ENCODE measurements around the gene SEL1L2.
"Not testable (repeated sequence)": the region's sequence is repeated elsewhere in the genome, so short reads cannot be mapped to it uniquely, and the experiment has no call there.

Gene SEL1L2

GRCh38 chr20:13991955-13992354 lies 1.5 kb upstream of the SEL1L2 start:
- not testable (repeated sequence) for H3K4me1 ChIP-seq (ENCODE audit: control insufficient read depth, insufficient read depth, low read length, poor library complexity, severe bottlenecking); H3K9me3 ChIP-seq (ENCODE audit: control insufficient read depth, low read length)
- WGBS, 2 experiments (ENCODE audit: insufficient coverage in 2 of 2): 82 to 90% methylated on average over 3 of the region's 5 CpGs

GRCh38 chr20:13991311-13991710 lies 897 bp upstream of the SEL1L2 start:
- Histone ChIP-seq H3K9me3 (ENCODE audit: control insufficient read depth, low read length) (peaks cover 9% of the 10 kb centered on the region), H3K36me3 (ENCODE audit: control insufficient read depth, insufficient read depth, low read length) (no peaks in the 10 kb centered on the region), H3K4me3 (ENCODE audit: extremely low read depth, insufficient read depth, low read length, poor library complexity, severe bottlenecking) (no peak overlapping the region), H3K4me1 (ENCODE audit: control insufficient read depth, insufficient read depth, low read length, poor library complexity, severe bottlenecking) (no peaks in the 10 kb centered on the region), H3K27ac (ENCODE audit: low read depth, low read length, severe bottlenecking) (no peak overlapping the region)
- WGBS, 2 experiments (ENCODE audit: insufficient coverage in 2 of 2): 75% methylated on average over 1 of the region's 1 CpG; no CpG with 5 or more reads in 1 of the 2 experiments

More at GRCh38 chr20:13991955-13992354, 1.5 kb upstream of the SEL1L2 start:
- H3K36me3 ChIP-seq (ENCODE audit: control insufficient read depth, insufficient read depth, low read length); H3K27ac ChIP-seq (ENCODE audit: low read depth, low read length, severe bottlenecking); H3K4me3 ChIP-seq (ENCODE audit: extremely low read depth, insufficient read depth, low read length, poor library complexity, severe bottlenecking): not testable (repeated sequence)

- Histone ChIP-seq H3K36me3 (ENCODE audit: control insufficient read depth, insufficient read depth, low read length) (no peaks in the 10 kb centered on the region), H3K4me3 (ENCODE audit: extremely low read depth, insufficient read depth, low read length, poor library complexity, severe bottlenecking) (no peak overlapping the region), H3K4me1 (ENCODE audit: control insufficient read depth, insufficient read depth, low read length, poor library complexity, severe bottlenecking) (no peaks in the 10 kb centered on the region), H3K9me3 (ENCODE audit: control insufficient read depth, low read length) (no peaks in the 10 kb centered on the region), H3K27ac (ENCODE audit: low read depth, low read length, severe bottlenecking) (no peak overlapping the region)
- 66 to 70% methylated on average over 4 of the region's 4 CpGs for WGBS, 2 experiments (ENCODE audit: insufficient coverage in 2 of 2)
Observed at GRCh38 chr20:13984211-13984610, 6.2 kb downstream of the SEL1L2 start.

GRCh38 chr20:13960525-13960924 lies 29.9 kb downstream of the SEL1L2 start:
- Histone ChIP-seq H3K9me3 (ENCODE audit: control insufficient read depth, low read length) (no peaks in the 10 kb centered on the region), H3K4me1 (ENCODE audit: control insufficient read depth, insufficient read depth, low read length, poor library complexity, severe bottlenecking) (no peaks in the 10 kb centered on the region), H3K4me3 (ENCODE audit: extremely low read depth, insufficient read depth, low read length, poor library complexity, severe bottlenecking) (no peak overlapping the region), H3K36me3 (ENCODE audit: control insufficient read depth, insufficient read depth, low read length) (no peaks in the 10 kb centered on the region), H3K27ac (ENCODE audit: low read depth, low read length, severe bottlenecking) (no peak overlapping the region)
- 100% methylated on average over 1 of the region's 3 CpGs; no CpG with 5 or more reads in 1 of the 2 experiments for WGBS, 2 experiments (ENCODE audit: insufficient coverage in 2 of 2)

GRCh38 chr20:13960119-13960518 lies 30.3 kb downstream of the SEL1L2 start:
- H3K4me1 ChIP-seq (ENCODE audit: control insufficient read depth, insufficient read depth, low read length, poor library complexity, severe bottlenecking): no peaks in the 10 kb centered on the region
- no CpG with 5 or more reads among the region's 2 CpGs for WGBS, 2 experiments (ENCODE audit: insufficient coverage in 2 of 2)
- H3K9me3 ChIP-seq (ENCODE audit: control insufficient read depth, low read length): no peaks in the 10 kb centered on the region
- H3K36me3 ChIP-seq (ENCODE audit: control insufficient read depth, insufficient read depth, low read length): no peaks in the 10 kb centered on the region
- H3K27ac ChIP-seq (ENCODE audit: low read depth, low read length, severe bottlenecking): no peak overlapping the region
- H3K4me3 ChIP-seq (ENCODE audit: extremely low read depth, insufficient read depth, low read length, poor library complexity, severe bottlenecking): no peak overlapping the region

GRCh38 chr20:13953227-13953626 lies 37.2 kb downstream of the SEL1L2 start:
- H3K36me3 ChIP-seq (ENCODE audit: control insufficient read depth, insufficient read depth, low read length): no peaks in the 10 kb centered on the region
- WGBS, 2 experiments (ENCODE audit: insufficient coverage in 2 of 2): 87 to 93% methylated on average over 3 of the region's 6 CpGs
- no peaks in the 10 kb centered on the region for H3K4me1 ChIP-seq (ENCODE audit: control insufficient read depth, insufficient read depth, low read length, poor library complexity, severe bottlenecking)

GRCh38 chr20:13947719-13948118 lies 42.7 kb downstream of the SEL1L2 start:
- no peak overlapping the region for H3K27ac ChIP-seq (ENCODE audit: low read depth, low read length, severe bottlenecking)
- no peaks in the 10 kb centered on the region for H3K9me3 ChIP-seq (ENCODE audit: control insufficient read depth, low read length)
- H3K4me3 ChIP-seq (ENCODE audit: extremely low read depth, insufficient read depth, low read length, poor library complexity, severe bottlenecking): no peak overlapping the region
- WGBS, 2 experiments (ENCODE audit: insufficient coverage in 2 of 2): 80 to 85% methylated on average over 1 to 3 of the region's 3 CpGs
- H3K4me1 ChIP-seq (ENCODE audit: control insufficient read depth, insufficient read depth, low read length, poor library complexity, severe bottlenecking): no peaks in the 10 kb centered on the region
- H3K36me3 ChIP-seq (ENCODE audit: control insufficient read depth, insufficient read depth, low read length): no peaks in the 10 kb centered on the region

More at GRCh38 chr20:13953227-13953626, 37.2 kb downstream of the SEL1L2 start:
- H3K27ac ChIP-seq (ENCODE audit: low read depth, low read length, severe bottlenecking): no peak overlapping the region
- no peak overlapping the region for H3K4me3 ChIP-seq (ENCODE audit: extremely low read depth, insufficient read depth, low read length, poor library complexity, severe bottlenecking)
- no peaks in the 10 kb centered on the region for H3K9me3 ChIP-seq (ENCODE audit: control insufficient read depth, low read length)

GRCh38 chr20:13941031-13941430 lies 49.4 kb downstream of the SEL1L2 start:
- Histone ChIP-seq H3K36me3 (ENCODE audit: control insufficient read depth, insufficient read depth, low read length) (no peaks in the 10 kb centered on the region), H3K9me3 (ENCODE audit: control insufficient read depth, low read length) (peaks cover 7% of the 10 kb centered on the region), H3K4me3 (ENCODE audit: extremely low read depth, insufficient read depth, low read length, poor library complexity, severe bottlenecking) (no peak overlapping the region), H3K4me1 (ENCODE audit: control insufficient read depth, insufficient read depth, low read length, poor library complexity, severe bottlenecking) (no peaks in the 10 kb centered on the region), H3K27ac (ENCODE audit: low read depth, low read length, severe bottlenecking) (no peak overlapping the region)
- 93 to 94% methylated on average over 5 to 6 of the region's 7 CpGs for WGBS, 2 experiments (ENCODE audit: insufficient coverage in 2 of 2)

GRCh38 chr20:13936781-13937576 lies 53.4 kb downstream of the SEL1L2 start:
- WGBS, 2 experiments (ENCODE audit: insufficient coverage in 2 of 2): 86 to 89% methylated on average over 8 of the region's 9 CpGs
- Histone ChIP-seq H3K36me3 (ENCODE audit: control insufficient read depth, insufficient read depth, low read length) (no peaks in the 10 kb centered on the region), H3K4me3 (ENCODE audit: extremely low read depth, insufficient read depth, low read length, poor library complexity, severe bottlenecking) (no peak overlapping the region), H3K4me1 (ENCODE audit: control insufficient read depth, insufficient read depth, low read length, poor library complexity, severe bottlenecking) (no peaks in the 10 kb centered on the region), H3K9me3 (ENCODE audit: control insufficient read depth, low read length) (peaks cover 7% of the 10 kb centered on the region), H3K27ac (ENCODE audit: low read depth, low read length, severe bottlenecking) (no peak overlapping the region)

- Histone ChIP-seq H3K27ac (ENCODE audit: low read depth, low read length, severe bottlenecking) (no peak overlapping the region), H3K4me3 (ENCODE audit: extremely low read depth, insufficient read depth, low read length, poor library complexity, severe bottlenecking) (no peak overlapping the region), H3K36me3 (ENCODE audit: control insufficient read depth, insufficient read depth, low read length) (no peaks in the 10 kb centered on the region), H3K9me3 (ENCODE audit: control insufficient read depth, low read length) (peaks cover 7% of the 10 kb centered on the region), H3K4me1 (ENCODE audit: control insufficient read depth, insufficient read depth, low read length, poor library complexity, severe bottlenecking) (no peaks in the 10 kb centered on the region)
- 70 to 76% methylated on average over 5 to 6 of the region's 6 CpGs for WGBS, 2 experiments (ENCODE audit: insufficient coverage in 2 of 2)
Observed at GRCh38 chr20:13934992-13935894, 55.2 kb downstream of the SEL1L2 start.

Measured in mesodermal cell (in vitro differentiated cells).